Activated B cell treated with CpG ODN at 0.5 μM for 24 hours (primary cell): ENCODE measurements around the gene GNG4. TPM values are rescaled to one million over a fixed set of nuclear protein-coding genes. Genes with fewer than 3 reads are reported as not detected.

Experiments used
- ATAC-seq: fragments of 200-7000 bp; cut with Tn5 transposase; one replicate; pipeline ENCODE4 v1.10.0; 2021; ENCODE audit warnings: low read depth, mild to moderate bottlenecking, moderate library complexity
- CTCF ChIA-PET: fragments of 350-600 bp; sonication (Branson Sonifier 250); formaldehyde crosslinking; loops from one replicate; lab custom pipeline; 2021; ENCODE audit warnings: antibody characterized with exemption; lab: Charles Lee
- POLR2A ChIA-PET: fragments of 350-600 bp; sonication (Branson Sonifier 250); formaldehyde crosslinking; loops from one replicate; lab custom pipeline; 2021; ENCODE audit warnings: antibody characterized with exemption; lab: Charles Lee
- DNase-seq: peaks from one replicate; pipeline ENCODE4 v3.0.0; 2022
- H3K27ac Mint-ChIP-seq: one replicate; pipeline ENCODE4 v1.8.0; 2020; ENCODE audit warnings: mixed read lengths
- H3K27me3 Mint-ChIP-seq: one replicate; pipeline ENCODE4 v1.8.0; 2021; ENCODE audit warnings: mixed read lengths
- H3K36me3 Mint-ChIP-seq: one replicate; pipeline ENCODE4 v1.8.0; 2021; ENCODE audit warnings: low read depth, mixed read lengths
- H3K4me1 Mint-ChIP-seq: one replicate; pipeline ENCODE4 v1.8.0; 2021; ENCODE audit warnings: mixed read lengths
- H3K4me3 Mint-ChIP-seq: one replicate; pipeline ENCODE4 v1.8.0; 2020; ENCODE audit warnings: mild to moderate bottlenecking, mixed read lengths
- H3K9me3 Mint-ChIP-seq: one replicate; pipeline ENCODE4 v1.8.0; 2020; ENCODE audit warnings: mixed read lengths
- CTCF ChIP-seq: fragments of 200-600 bp; IDR thresholded peaks from one replicate; pipeline ENCODE4 v1.8.0; 2022; ENCODE audit warnings: antibody characterized with exemption, mild to moderate bottlenecking
- intact Hi-C: fragments of 100-400 bp; cut with micrococcal nuclease; formaldehyde crosslinking; loops from one replicate; pipeline ENCODE4 v1.15.1; 2024
- total RNA-seq: library from RNA; stranded (reverse); gene quantifications from 2 replicates; pipeline ENCODE4 v1.2.3, GENCODE V29; 2022

Gene GNG4
- total RNA-seq, 1 donor from 2014 or later: 2.2 TPM

- ChIA-PET POLR2A (no interaction called here), CTCF (no interaction called here)
- Mint-ChIP-seq H3K36me3 (peaks cover 9% of the 10 kb centered on the region), H3K9me3 (no peaks in the 10 kb centered on the region), H3K27me3 (no peaks in the 10 kb centered on the region), H3K27ac (no peak overlapping the region), H3K4me3 (no peak overlapping the region), H3K4me1 (peaks cover 17% of the 10 kb centered on the region)
- DNase-seq (no peak), ATAC-seq (no peak)
- no peak for TF ChIP-seq CTCF
- intact Hi-C loops: loop anchor here (5.0 to 10.0 kb wide), 9 partner anchors 144 to 1294 kb away; partner anchors contain the start of genes GNG4, HEATR1, LGALS8 and MTR
Measured at GRCh38 chr1:235500971-235501540, 148.5 kb downstream of the GNG4 start.

Other genes starting within 250 kb of the GNG4 start
- 9.1 and 9.5 TPM in 2 replicates for gene B3GALNT2, start 145.3 kb downstream of the GNG4 start, total RNA-seq
- gene LYST, start 217.1 kb upstream of the GNG4 start, total RNA-seq: 76.0 and 90.2 TPM in 2 replicates